HEK293T (cell line): ENCODE measurements around the gene PHF1.

Experiments used
- ARNT ChIP-seq: fragments of 450-650 bp; IDR thresholded peaks from 2 replicates; pipeline ENCODE4 v1.6.1; 2017; ENCODE audit warnings: mild to moderate bottlenecking
- BHLHE40 ChIP-seq: fragments of 450-650 bp; IDR thresholded peaks from 2 replicates; pipeline ENCODE4 v1.6.1; 2016; ENCODE audit warnings: mild to moderate bottlenecking, moderate library complexity, borderline replicate concordance
- ELF4 ChIP-seq: fragments of 450-650 bp; IDR thresholded peaks from 2 replicates; pipeline ENCODE4 v1.6.1; 2017; ENCODE audit warnings: antibody characterized with exemption
- FOXA1 ChIP-seq: fragments of 450-650 bp; IDR thresholded peaks from 2 replicates; pipeline ENCODE4 v1.6.1; 2016; ENCODE audit warnings: mild to moderate bottlenecking
- FOXK2 ChIP-seq: fragments of 450-650 bp; IDR thresholded peaks from 2 replicates; pipeline ENCODE4 v1.6.1; 2016; ENCODE audit warnings: mild to moderate bottlenecking
- FOXM1 ChIP-seq: fragments of 450-650 bp; IDR thresholded peaks from 2 replicates; pipeline ENCODE4 v1.6.1; 2017; ENCODE audit warnings: mild to moderate bottlenecking, borderline replicate concordance
- HDGF ChIP-seq: fragments of 450-650 bp; IDR thresholded peaks from 2 replicates; pipeline ENCODE4 v1.6.1; 2017; ENCODE audit warnings: antibody characterized with exemption, borderline replicate concordance
- L3MBTL2 ChIP-seq: fragments of 450-650 bp; conservative IDR thresholded peaks from 2 replicates; pipeline ENCODE4 v1.6.1; 2016; ENCODE audit warnings: mild to moderate bottlenecking
- PKNOX1 ChIP-seq: fragments of 450-650 bp; IDR thresholded peaks from 2 replicates; pipeline ENCODE4 v1.6.1; 2016
- SP1 ChIP-seq: fragments of 450-650 bp; IDR thresholded peaks from 2 replicates; pipeline ENCODE4 v1.6.1; 2017
- SUZ12 ChIP-seq: fragments of 450-650 bp; IDR thresholded peaks from 2 replicates; pipeline ENCODE4 v1.6.1; 2016; ENCODE audit warnings: mild to moderate bottlenecking
- TARDBP ChIP-seq: fragments of 450-650 bp; IDR thresholded peaks from 2 replicates; pipeline ENCODE4 v1.6.1; 2016
- ZNF384 ChIP-seq: fragments of 450-650 bp; IDR thresholded peaks from 2 replicates; pipeline ENCODE4 v1.6.1; 2016

GRCh38 chr6:33430991-33431879 is 20.4 kb downstream of the PHF1 start:
- TF ChIP-seq FOXA1 = no peak
- TF ChIP-seq HDGF = no peak
- TF ChIP-seq ARNT = no peak
- TF ChIP-seq SP1 = no peak
- TF ChIP-seq FOXK2 = no peak
- TF ChIP-seq L3MBTL2 = no peak
- TF ChIP-seq FOXM1 = no peak
- no peak for TF ChIP-seq ZNF384
- no peak for TF ChIP-seq PKNOX1
- TF ChIP-seq TARDBP = no peak
- TF ChIP-seq ELF4 = no peak
- TF ChIP-seq BHLHE40 = no peak
- no peak for TF ChIP-seq SUZ12
